ENCODE results near the gene NSMCE3.

DNA sequence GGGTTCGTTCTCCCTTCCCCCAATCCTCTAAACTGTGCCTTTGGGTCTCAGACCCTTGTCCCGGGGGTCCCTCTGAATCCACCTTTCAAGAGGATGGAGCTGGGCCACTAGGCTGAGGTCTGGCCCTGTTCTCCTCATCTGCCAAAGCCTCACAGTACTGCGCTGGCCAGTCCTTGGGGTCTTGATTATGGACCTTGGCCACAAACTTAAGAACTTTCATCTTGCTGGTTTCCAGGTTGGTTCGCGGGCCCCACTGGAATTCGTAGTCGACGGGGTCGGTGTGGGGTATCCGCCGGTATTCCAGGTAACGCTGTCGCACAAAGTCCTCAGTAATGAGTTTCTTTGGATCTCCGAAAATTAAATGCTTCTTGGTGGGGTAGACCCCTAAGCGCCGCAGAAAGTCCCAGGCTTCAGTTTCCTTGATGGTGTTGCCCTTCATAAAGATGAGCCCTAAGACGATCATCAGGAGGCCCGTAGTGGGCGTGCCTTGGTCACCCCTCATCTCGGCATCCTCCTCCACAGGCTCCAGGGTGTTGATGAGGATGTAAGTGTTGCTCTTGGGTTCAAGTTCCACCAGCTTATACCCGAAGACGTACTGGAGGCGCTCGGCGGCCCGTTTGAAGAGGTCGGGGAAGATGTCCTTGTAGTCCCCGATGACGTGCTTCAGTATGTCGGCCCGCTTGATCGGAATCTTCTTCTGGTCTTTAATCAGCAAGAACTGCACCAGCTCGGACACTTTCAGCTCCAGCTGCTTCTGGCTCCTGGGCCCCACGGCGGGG, 727 bp downstream of the NSMCE3 start:
- TF ChIP-seq EZH2 (IDR thresholded peaks at IDR 0.05) (no peak), POLR2AphosphoS5 (IDR thresholded peaks at IDR 0.05; ENCODE audit: borderline replicate concordance, low read depth, low read length) (no peak)

Measured in SK-N-MC (cell line).